Keratinocyte (primary cell): ENCODE results near the gene HTRA3. TPM values are rescaled to one million over a fixed set of nuclear protein-coding genes. Genes with fewer than 3 reads are reported as not detected.
A peak's percentile ranks its signal among the peaks of the same experiment; 100 is the strongest.

Experiments
- DNase-seq: peaks from one replicate; pipeline ENCODE4 v3.0.0-alpha.2; 2011; ENCODE audit warnings: low read depth, missing footprints, low spot score
- FAIRE-seq: peaks from 2 replicates; lab custom pipeline; 2011; peaks lifted over from hg19 to GRCh38; lab: Jason Lieb, UNC
- H2AFZ ChIP-seq: 2 replicates; pipeline ENCODE4 v1.6.0; 2012; ENCODE audit warnings: low read length, control low read depth, inconsistent platforms; ENCODE audit not compliant: control insufficient read depth
- H3K27ac ChIP-seq: 2 replicates; pipeline ENCODE4 v1.5.1; 2011; ENCODE audit warnings: low read length; ENCODE audit not compliant: control insufficient read depth, insufficient read depth
- H3K27me3 ChIP-seq: 3 replicates; pipeline ENCODE4 v1.6.0; 2011; ENCODE audit warnings: low read length; ENCODE audit not compliant: control insufficient read depth, insufficient read depth; ENCODE audit errors: extremely low read depth
- H3K36me3 ChIP-seq, 2 experiments: 2 replicates in 1 of 2; 3 replicates in 1 of 2; pipeline ENCODE4 v1.5.1; 2011; ENCODE audit warnings: low read length in 2 of 2, mild to moderate bottlenecking in 1 of 2; ENCODE audit not compliant: control insufficient read depth in 2 of 2, insufficient read depth in 2 of 2; ENCODE audit errors: extremely low read depth in 1 of 2
- H3K4me1 ChIP-seq: 3 replicates; pipeline ENCODE4 v1.5.1; 2011; ENCODE audit warnings: low read length; ENCODE audit not compliant: control insufficient read depth, insufficient read depth; ENCODE audit errors: extremely low read depth
- H3K4me2 ChIP-seq: 3 replicates; pipeline ENCODE4 v1.6.0; 2011; ENCODE audit warnings: low read depth, low read length; ENCODE audit not compliant: control insufficient read depth, insufficient read depth; ENCODE audit errors: extremely low read depth
- H3K4me3 ChIP-seq, 3 experiments: fragments of 200-600 bp in 1 of 3; sonication (generic) in 1 of 3; 2 replicates in 2 of 3; 3 replicates in 1 of 3; pipeline ENCODE4 v1.5.1; 2011 to 2016; ENCODE audit warnings: low read length in 3 of 3, mild to moderate bottlenecking in 3 of 3, control low read depth in 2 of 3, inconsistent platforms in 1 of 3, low read depth in 1 of 3, mixed read lengths in 1 of 3, mixed run types in 1 of 3, moderate library complexity in 1 of 3; ENCODE audit not compliant: control insufficient read depth in 2 of 3, insufficient read depth in 2 of 3; ENCODE audit errors: extremely low read depth in 1 of 3
- H3K79me2 ChIP-seq: 2 replicates; pipeline ENCODE4 v1.6.0; 2012; ENCODE audit warnings: low read length; ENCODE audit not compliant: control insufficient read depth, insufficient read depth
- H3K9ac ChIP-seq: 3 replicates; pipeline ENCODE4 v1.6.0; 2011; ENCODE audit warnings: low read length; ENCODE audit not compliant: control insufficient read depth, insufficient read depth; ENCODE audit errors: extremely low read depth
- H3K9me1 ChIP-seq: 3 replicates; pipeline ENCODE4 v1.6.0; 2011; ENCODE audit warnings: low read length; ENCODE audit not compliant: control insufficient read depth, insufficient read depth; ENCODE audit errors: extremely low read depth
- H3K9me3 ChIP-seq: 2 replicates; pipeline ENCODE4 v1.5.1; 2012; ENCODE audit warnings: low read depth, low read length; ENCODE audit not compliant: control insufficient read depth
- H4K20me1 ChIP-seq: 3 replicates; pipeline ENCODE4 v1.6.0; 2011; ENCODE audit warnings: low read length; ENCODE audit not compliant: control insufficient read depth, insufficient read depth; ENCODE audit errors: extremely low read depth
- CTCF ChIP-seq, 3 experiments: IDR thresholded peaks in 1 of 3; conservative IDR thresholded peaks in 1 of 3; optimal IDR thresholded peaks in 1 of 3; 2 replicates in 2 of 3; 3 replicates in 1 of 3; pipeline versions ENCODE3 to v1.5.1; 2011; ENCODE audit warnings: low read length in 3 of 3, mild to moderate bottlenecking in 3 of 3, moderate library complexity in 2 of 3, control low read depth in 1 of 3, inconsistent platforms in 1 of 3; ENCODE audit not compliant: insufficient read depth in 2 of 3; ENCODE audit errors: extremely low read depth in 1 of 3
- EZH2 ChIP-seq: IDR thresholded peaks from one replicate; pipeline ENCODE4 v1.6.1; 2012; ENCODE audit warnings: inconsistent platforms, mild to moderate bottlenecking, low read length, moderate library complexity
- dilution Hi-C: fragments of 300-500 bp; cut with MboI; formaldehyde crosslinking; loops from one replicate; pipeline ENCODE4 v1.7.0; 2020; ENCODE audit warnings: low sequenced_read_pairs; ENCODE audit not compliant: extremely low pct_ligation_motif_present
- polyA plus RNA-seq, 5 experiments: library from polyadenylated mRNA; depleted of rRNA in 3 of 5; stranded (reverse) in 3 of 5; stranded (forward) in 1 of 5; unstranded in 1 of 5; fragments of >200 nt; gene quantifications; 1 replicate in 1 of 5; 2 replicates in 3 of 5; 3 replicates in 1 of 5; pipeline versions ENCODE4 v1.2.1 to v1.2.3, GENCODE V29; 2011 to 2012; ENCODE audit warnings: missing spikeins in 2 of 5, low read depth in 1 of 5, low replicate concordance in 1 of 5

HTRA3 gene
- polyA plus RNA-seq, 1 donor (not counting 4 experiments of a cell fraction or from before 2014, with no cell fraction given), result not detected

DNA sequence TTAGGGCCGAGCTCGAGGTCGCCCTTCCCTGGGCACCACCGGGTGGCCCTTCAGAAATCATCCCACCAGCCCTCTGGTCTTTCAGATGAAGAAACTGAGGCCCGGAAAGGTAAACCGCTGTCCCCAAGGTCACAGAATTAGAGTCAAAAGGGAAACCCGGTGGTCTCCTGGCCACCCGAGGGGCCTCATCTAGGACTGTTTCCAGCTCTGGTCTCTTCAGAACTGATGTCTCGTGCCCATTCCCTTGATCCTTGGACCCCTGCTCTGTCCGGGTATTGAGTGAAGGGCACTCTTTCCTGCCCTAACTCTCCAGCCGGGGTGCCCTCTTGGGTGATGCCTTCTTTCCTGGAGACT, 841 bp downstream of the HTRA3 start:
- no peaks in the 10 kb centered on the region for H3K9me3 ChIP-seq
- no peak overlapping the region for H3K27ac ChIP-seq
- no peaks in the 10 kb centered on the region for H3K9me1 ChIP-seq
- peaks cover 43% of the 10 kb centered on the region for H3K27me3 ChIP-seq
- no peak for DNase-seq
- H3K4me3 ChIP-seq, result no peak overlapping the region
- no peaks in the 10 kb centered on the region for H3K36me3 ChIP-seq
- no peak overlapping the region for H3K4me2 ChIP-seq
- no peak for FAIRE-seq
- no peak overlapping the region for H2AFZ ChIP-seq
- no peak overlapping the region for H3K9ac ChIP-seq
- TF ChIP-seq CTCF (optimal IDR thresholded peaks at IDR 0.05 in 1 of 3, IDR thresholded peaks at IDR 0.05 in 1 of 3, conservative IDR thresholded peaks at IDR 0.05 in 1 of 3; ENCODE audit: extremely low read depth in 1 of 3, insufficient read depth in 2 of 3, low read length in 3 of 3) (no peak), EZH2 (peak; percentile 93)
- no peaks in the 10 kb centered on the region for H3K79me2 ChIP-seq
- dilution Hi-C loops, result loop anchor here (25.0 kb wide), 1 partner anchor 142 kb away; no protein-coding TSS in a partner anchor
- no peaks in the 10 kb centered on the region for H4K20me1 ChIP-seq
- H3K4me1 ChIP-seq, result no peaks in the 10 kb centered on the region

- Histone ChIP-seq H3K27ac (no peak overlapping the region), H4K20me1 (no peaks in the 10 kb centered on the region), H3K27me3 (peaks cover 46% of the 10 kb centered on the region), H3K4me1 (no peaks in the 10 kb centered on the region), H2AFZ (no peak overlapping the region), H3K4me3 (no peak overlapping the region), H3K36me3 (no peaks in the 10 kb centered on the region), H3K9me3 (no peaks in the 10 kb centered on the region), H3K9me1 (no peaks in the 10 kb centered on the region), H3K79me2 (no peaks in the 10 kb centered on the region), H3K4me2 (no peak overlapping the region), H3K9ac (no peak overlapping the region)
- no peak for DNase-seq
- TF ChIP-seq CTCF (optimal IDR thresholded peaks at IDR 0.05 in 1 of 3, IDR thresholded peaks at IDR 0.05 in 1 of 3, conservative IDR thresholded peaks at IDR 0.05 in 1 of 3; ENCODE audit: extremely low read depth in 1 of 3, insufficient read depth in 2 of 3, low read length in 3 of 3), result no peak
- TF ChIP-seq EZH2, result no peak
- FAIRE-seq, result no peak
- dilution Hi-C loops, result loop anchor here (25.0 kb wide), 1 partner anchor 141 kb away; no protein-coding TSS in a partner anchor
Measured at GRCh38 chr4:8270912-8271815, 1.6 kb downstream of the HTRA3 start.
